ENCODE results near the gene TMEM107.
"Not testable (repeated sequence)": the region's sequence is repeated elsewhere in the genome, so short reads cannot be mapped to it uniquely, and the experiment has no call there.

The TMEM107 gene

DNA sequence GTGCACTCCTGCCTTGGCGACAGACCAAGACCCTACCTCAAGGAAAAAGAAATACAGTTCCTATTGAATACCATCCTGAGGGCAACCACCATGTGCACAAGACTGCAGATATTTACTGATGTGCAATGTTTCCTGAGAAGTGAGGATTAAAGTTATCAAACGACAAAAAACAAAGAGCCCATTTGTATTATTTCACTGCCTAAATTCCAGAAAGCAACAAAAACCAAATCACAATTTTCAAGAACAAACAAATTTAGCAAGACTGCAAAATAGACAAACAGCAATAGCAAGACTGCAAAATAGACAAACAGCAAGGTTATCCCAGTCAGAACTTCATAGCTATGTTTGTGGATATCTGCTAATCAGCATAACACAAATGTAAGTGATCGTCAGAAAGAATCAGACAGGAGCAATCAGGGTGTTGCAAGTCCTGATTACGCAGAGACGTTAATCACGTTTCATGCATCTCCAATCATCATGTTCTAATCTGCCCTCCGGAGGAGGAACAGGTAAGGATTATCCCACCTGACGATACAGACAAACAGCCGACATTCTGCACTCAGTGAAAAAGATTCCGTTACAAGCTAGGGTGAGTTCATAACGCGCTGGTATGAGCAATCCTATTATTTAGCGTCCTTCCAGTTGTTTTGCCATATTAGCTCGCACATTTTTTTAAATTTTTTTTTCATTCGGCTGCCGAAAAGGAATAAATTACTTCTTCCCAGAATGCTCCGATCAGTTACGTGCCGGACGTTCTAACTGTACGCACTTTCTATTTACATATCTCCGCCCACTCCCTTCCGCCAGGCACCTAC lies 2.9 kb downstream of the TMEM107 start:
- H3K27ac ChIP-seq (replicated peaks): peak overlapping the region; percentile 98
- peak overlapping the region; percentile 13; the same call in 1 of the 2 replicates for H3K4me3 ChIP-seq (replicated peaks; ENCODE audit: insufficient read depth, low read length)
- peak; percentile 85 to 89 for DNase-seq (ENCODE audit: low read depth in 1 of 2, low spot score in 1 of 2)
- TF ChIP-seq POLR2AphosphoS5 (IDR thresholded peaks at IDR 0.05; ENCODE audit: low read depth) (peak; percentile 100), SPI1 (IDR thresholded peaks at IDR 0.05; ENCODE audit: borderline replicate concordance, low read depth) (no peak), GABPA (IDR thresholded peaks at IDR 0.05; ENCODE audit: low read depth) (no peak; the same call in 1 of the 2 replicates)
- TF ChIP-seq, protein P1, sequence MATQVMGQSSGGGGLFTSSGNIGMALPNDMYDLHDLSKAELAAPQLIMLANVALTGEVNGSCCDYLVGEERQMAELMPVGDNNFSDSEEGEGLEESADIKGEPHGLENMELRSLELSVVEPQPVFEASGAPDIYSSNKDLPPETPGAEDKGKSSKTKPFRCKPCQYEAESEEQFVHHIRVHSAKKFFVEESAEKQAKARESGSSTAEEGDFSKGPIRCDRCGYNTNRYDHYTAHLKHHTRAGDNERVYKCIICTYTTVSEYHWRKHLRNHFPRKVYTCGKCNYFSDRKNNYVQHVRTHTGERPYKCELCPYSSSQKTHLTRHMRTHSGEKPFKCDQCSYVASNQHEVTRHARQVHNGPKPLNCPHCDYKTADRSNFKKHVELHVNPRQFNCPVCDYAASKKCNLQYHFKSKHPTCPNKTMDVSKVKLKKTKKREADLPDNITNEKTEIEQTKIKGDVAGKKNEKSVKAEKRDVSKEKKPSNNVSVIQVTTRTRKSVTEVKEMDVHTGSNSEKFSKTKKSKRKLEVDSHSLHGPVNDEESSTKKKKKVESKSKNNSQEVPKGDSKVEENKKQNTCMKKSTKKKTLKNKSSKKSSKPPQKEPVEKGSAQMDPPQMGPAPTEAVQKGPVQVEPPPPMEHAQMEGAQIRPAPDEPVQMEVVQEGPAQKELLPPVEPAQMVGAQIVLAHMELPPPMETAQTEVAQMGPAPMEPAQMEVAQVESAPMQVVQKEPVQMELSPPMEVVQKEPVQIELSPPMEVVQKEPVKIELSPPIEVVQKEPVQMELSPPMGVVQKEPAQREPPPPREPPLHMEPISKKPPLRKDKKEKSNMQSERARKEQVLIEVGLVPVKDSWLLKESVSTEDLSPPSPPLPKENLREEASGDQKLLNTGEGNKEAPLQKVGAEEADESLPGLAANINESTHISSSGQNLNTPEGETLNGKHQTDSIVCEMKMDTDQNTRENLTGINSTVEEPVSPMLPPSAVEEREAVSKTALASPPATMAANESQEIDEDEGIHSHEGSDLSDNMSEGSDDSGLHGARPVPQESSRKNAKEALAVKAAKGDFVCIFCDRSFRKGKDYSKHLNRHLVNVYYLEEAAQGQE (IDR thresholded peaks at IDR 0.05; ENCODE audit: insufficient replicate concordance, low read depth): no peak
- no peaks in the 10 kb centered on the region for H3K27me3 ChIP-seq (ENCODE audit: insufficient read depth, poor library complexity, severe bottlenecking)

DNA sequence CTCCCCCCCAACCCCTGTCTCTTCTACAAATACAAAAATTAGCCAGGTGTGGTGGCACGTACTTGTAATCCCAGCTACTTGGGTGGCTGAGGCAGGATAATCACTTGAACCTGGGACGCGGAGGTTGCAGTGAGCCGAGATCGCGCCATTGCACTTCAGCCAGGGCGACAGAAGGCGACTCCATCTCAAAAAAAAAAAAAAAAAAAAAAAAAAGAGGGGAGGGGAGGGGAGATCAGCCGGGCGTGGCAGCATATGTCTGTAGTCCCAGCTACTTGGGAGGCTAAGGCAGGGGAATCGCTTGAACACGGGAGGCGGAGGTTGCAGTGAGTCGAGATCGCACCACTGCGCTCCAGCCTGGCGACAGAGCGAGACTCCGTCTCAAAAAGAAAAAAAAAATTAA lies 6.0 kb downstream of the TMEM107 start:
- H3K27me3 ChIP-seq (ENCODE audit: insufficient read depth, poor library complexity, severe bottlenecking); H3K4me3 ChIP-seq (replicated peaks; ENCODE audit: insufficient read depth, low read length); DNase-seq (ENCODE audit: low read depth in 1 of 2, low spot score in 1 of 2); H3K27ac ChIP-seq (replicated peaks): not testable (repeated sequence)

DNA sequence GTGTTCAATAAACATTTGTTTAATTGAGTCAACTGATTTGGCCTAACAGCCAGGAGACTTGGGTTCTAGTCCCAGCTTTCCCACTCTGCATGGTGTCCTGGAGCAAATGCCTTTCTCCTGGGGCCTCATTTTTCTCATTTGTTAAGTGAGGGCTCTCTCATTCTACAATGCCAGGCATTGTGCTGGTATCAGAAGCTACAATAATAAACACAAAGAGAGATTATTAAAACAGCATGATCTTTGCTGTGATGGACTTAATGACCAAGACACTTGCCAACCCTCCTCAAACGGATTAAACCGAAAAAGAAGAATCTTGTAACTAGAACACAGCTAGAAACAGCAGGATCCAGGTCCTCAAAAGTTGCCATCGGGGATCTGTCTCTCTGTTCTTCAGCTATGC lies 8.7 kb downstream of the TMEM107 start:
- Histone ChIP-seq H3K4me3 (replicated peaks; ENCODE audit: insufficient read depth, low read length) (no peak overlapping the region), H3K27me3 (ENCODE audit: insufficient read depth, poor library complexity, severe bottlenecking) (no peaks in the 10 kb centered on the region), H3K27ac (replicated peaks) (no peak overlapping the region)
- TF ChIP-seq GABPA (IDR thresholded peaks at IDR 0.05; ENCODE audit: low read depth) (no peak), POLR2AphosphoS5 (IDR thresholded peaks at IDR 0.05; ENCODE audit: low read depth) (no peak), SPI1 (IDR thresholded peaks at IDR 0.05; ENCODE audit: borderline replicate concordance, low read depth) (no peak)
- TF ChIP-seq, protein P2, sequence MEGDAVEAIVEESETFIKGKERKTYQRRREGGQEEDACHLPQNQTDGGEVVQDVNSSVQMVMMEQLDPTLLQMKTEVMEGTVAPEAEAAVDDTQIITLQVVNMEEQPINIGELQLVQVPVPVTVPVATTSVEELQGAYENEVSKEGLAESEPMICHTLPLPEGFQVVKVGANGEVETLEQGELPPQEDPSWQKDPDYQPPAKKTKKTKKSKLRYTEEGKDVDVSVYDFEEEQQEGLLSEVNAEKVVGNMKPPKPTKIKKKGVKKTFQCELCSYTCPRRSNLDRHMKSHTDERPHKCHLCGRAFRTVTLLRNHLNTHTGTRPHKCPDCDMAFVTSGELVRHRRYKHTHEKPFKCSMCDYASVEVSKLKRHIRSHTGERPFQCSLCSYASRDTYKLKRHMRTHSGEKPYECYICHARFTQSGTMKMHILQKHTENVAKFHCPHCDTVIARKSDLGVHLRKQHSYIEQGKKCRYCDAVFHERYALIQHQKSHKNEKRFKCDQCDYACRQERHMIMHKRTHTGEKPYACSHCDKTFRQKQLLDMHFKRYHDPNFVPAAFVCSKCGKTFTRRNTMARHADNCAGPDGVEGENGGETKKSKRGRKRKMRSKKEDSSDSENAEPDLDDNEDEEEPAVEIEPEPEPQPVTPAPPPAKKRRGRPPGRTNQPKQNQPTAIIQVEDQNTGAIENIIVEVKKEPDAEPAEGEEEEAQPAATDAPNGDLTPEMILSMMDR (IDR thresholded peaks at IDR 0.05; ENCODE audit: insufficient read depth, low read length): no peak
- TF ChIP-seq, protein P1 (IDR thresholded peaks at IDR 0.05; ENCODE audit: insufficient replicate concordance, low read depth): no peak
- no peak for DNase-seq (ENCODE audit: low read depth in 1 of 2, low spot score in 1 of 2)

DNA sequence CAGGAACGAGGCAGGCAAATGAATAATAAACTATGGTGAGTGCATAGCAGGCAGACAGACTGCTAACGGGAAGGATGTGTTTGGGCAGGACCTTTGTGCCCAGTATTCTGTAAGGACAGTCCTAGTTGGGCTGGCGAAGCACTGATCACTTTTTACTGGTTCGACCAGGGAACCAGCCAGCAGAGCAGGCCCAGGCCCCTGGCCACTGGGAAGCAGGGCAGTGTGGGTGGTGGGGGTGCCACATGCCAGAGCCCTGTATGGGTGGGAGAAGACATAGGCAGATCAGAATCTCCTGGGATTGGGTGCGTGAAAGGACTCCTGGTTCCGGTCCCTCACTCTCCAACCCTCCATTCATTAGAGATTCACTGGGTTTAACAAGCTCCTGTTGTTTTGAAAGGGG lies 9.4 kb downstream of the TMEM107 start:
- DNase-seq (ENCODE audit: low read depth in 1 of 2, low spot score in 1 of 2): no peak

More for the DNA sequence above, 9.4 kb downstream of the TMEM107 start:
- H3K27me3 ChIP-seq (ENCODE audit: insufficient read depth, poor library complexity, severe bottlenecking): no peaks in the 10 kb centered on the region
- TF ChIP-seq POLR2AphosphoS5 (IDR thresholded peaks at IDR 0.05; ENCODE audit: low read depth) (no peak), GABPA (IDR thresholded peaks at IDR 0.05; ENCODE audit: low read depth) (no peak), SPI1 (IDR thresholded peaks at IDR 0.05; ENCODE audit: borderline replicate concordance, low read depth) (no peak)
- TF ChIP-seq, protein P1 (IDR thresholded peaks at IDR 0.05; ENCODE audit: insufficient replicate concordance, low read depth): no peak
- TF ChIP-seq, protein P2 (IDR thresholded peaks at IDR 0.05; ENCODE audit: insufficient read depth, low read length): no peak
- H3K27ac ChIP-seq (replicated peaks): no peak overlapping the region
- no peak overlapping the region for H3K4me3 ChIP-seq (replicated peaks; ENCODE audit: insufficient read depth, low read length)

Measured in HL-60 (cell line).